SU-DHL-6 (cell line): ENCODE results near the gene STUB1.

ENCODE experiments used
- H2AFZ ChIP-seq: fragments of 200-600 bp; sonication (generic); 2 replicates; pipeline ENCODE4 v1.6.1; 2014; ENCODE audit warnings: low read depth, mild to moderate bottlenecking, moderate library complexity, mixed read lengths, antibody characterized with exemption, low read length; ENCODE audit not compliant: severe bottlenecking
- H3F3A ChIP-seq: fragments of 200-600 bp; shearing (Covaris generic); 2 replicates; pipeline ENCODE4 v1.6.0; 2016; ENCODE audit warnings: antibody characterized with exemption, mild to moderate bottlenecking; ENCODE audit not compliant: insufficient read depth
- H3K27ac ChIP-seq: fragments of 200-600 bp; sonication (generic); 2 replicates; pipeline ENCODE4 v1.5.1; 2016; ENCODE audit warnings: low read depth, mild to moderate bottlenecking, low read length, moderate library complexity, mixed read lengths
- H3K27me3 ChIP-seq: fragments of 200-600 bp; sonication (generic), shearing (Covaris generic); 2 replicates; pipeline ENCODE4 v1.6.0; 2014; ENCODE audit warnings: mild to moderate bottlenecking, low read length
- H3K36me3 ChIP-seq: fragments of 200-600 bp; sonication (generic); 2 replicates; pipeline ENCODE4 v1.6.1; 2014; ENCODE audit warnings: mild to moderate bottlenecking, low read length, mixed read lengths
- H3K4me2 ChIP-seq: fragments of 300-600, 200-600 bp; shearing (Covaris generic), sonication (generic); 2 replicates; pipeline ENCODE4 v1.6.0; 2014; ENCODE audit warnings: low read length, low read depth, mild to moderate bottlenecking; ENCODE audit not compliant: poor library complexity, severe bottlenecking
- H3K4me3 ChIP-seq: fragments of 200-600 bp; sonication (generic); 2 replicates; pipeline ENCODE4 v1.5.1; 2014; ENCODE audit warnings: antibody characterized with exemption, low read length, mild to moderate bottlenecking, mixed read lengths; ENCODE audit not compliant: insufficient read depth, poor library complexity, severe bottlenecking
- H3K79me2 ChIP-seq: fragments of 200-600 bp; sonication (generic); 2 replicates; pipeline ENCODE4 v1.6.1; 2014; ENCODE audit warnings: mild to moderate bottlenecking, low read length, moderate library complexity; ENCODE audit not compliant: insufficient read depth
- H3K9ac ChIP-seq: fragments of 200-600 bp; sonication (generic); 2 replicates; pipeline ENCODE4 v1.7.0; 2014; ENCODE audit warnings: mild to moderate bottlenecking, low read length
- H3K9me2 ChIP-seq: fragments of 200-600 bp; sonication (generic); replicated peaks from 2 replicates; pipeline ENCODE4 v1.6.1; 2014; ENCODE audit warnings: low read length; ENCODE audit not compliant: insufficient read depth
- H3K9me3 ChIP-seq: fragments of 200-600 bp; sonication (generic); 2 replicates; pipeline ENCODE4 v1.6.1; 2014; ENCODE audit warnings: low read length, mixed read lengths; ENCODE audit not compliant: insufficient read depth
- H4K20me1 ChIP-seq: fragments of 200-600 bp; sonication (generic); 2 replicates; pipeline ENCODE4 v1.6.1; 2014; ENCODE audit warnings: low read depth, mild to moderate bottlenecking, antibody characterized with exemption, low read length, moderate library complexity, mixed read lengths
- CTCF ChIP-seq: fragments of 200-600 bp; sonication (generic); IDR thresholded peaks from one replicate; pipeline ENCODE4 v1.5.1; 2017; ENCODE audit warnings: antibody characterized with exemption, mild to moderate bottlenecking, low read length, moderate library complexity; ENCODE audit not compliant: insufficient read depth, poor library complexity, severe bottlenecking
- EZH2phosphoT487 ChIP-seq: fragments of 200-600 bp; sonication (generic), shearing (Covaris generic); conservative IDR thresholded peaks from 2 replicates; pipeline ENCODE4 v1.6.1; 2018; ENCODE audit warnings: mild to moderate bottlenecking, antibody characterized with exemption, low read length, moderate library complexity, mixed read lengths

The STUB1 gene

DNA sequence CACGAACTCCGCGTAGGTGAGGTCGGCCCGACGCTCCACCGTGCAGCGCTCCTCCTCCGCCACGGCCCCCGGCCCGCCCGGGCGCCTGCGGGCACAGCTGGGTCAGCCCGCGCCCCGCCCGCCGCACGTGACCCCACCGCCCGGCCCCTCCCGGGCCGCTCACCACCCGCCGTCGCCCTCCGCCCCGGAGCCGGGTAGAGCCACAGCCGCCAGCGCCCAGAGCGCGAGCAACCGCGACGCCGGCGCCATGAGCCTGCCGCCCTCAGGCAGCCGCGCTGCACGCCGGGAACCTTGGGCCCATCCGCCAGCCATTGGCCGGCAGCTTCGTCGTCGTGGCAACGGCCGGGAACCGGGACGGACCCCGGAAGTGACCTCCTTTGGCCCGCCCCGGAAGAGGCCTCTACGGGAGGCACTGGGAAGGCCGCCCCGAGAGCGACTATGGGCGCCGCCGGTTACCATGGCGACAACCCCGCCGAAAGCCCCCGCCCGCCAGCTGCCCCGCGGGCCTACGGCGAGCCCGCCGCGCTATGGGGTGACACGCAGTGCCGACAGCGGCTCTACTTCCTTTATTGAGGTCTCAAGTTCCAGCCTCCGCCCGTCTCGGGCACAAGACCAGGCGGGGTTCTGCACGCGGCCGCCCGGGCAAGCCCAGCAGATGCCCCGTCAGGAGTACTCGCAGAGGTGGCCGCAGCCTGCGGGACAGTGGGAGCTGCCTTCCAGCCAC is 4.0 kb downstream of the STUB1 start, which contains the start of gene JMJD8:
TSS of gene JMJD8 (minus strand) at position 264 of the 724 bp plus-strand sequence. CDS start at position 249, 15 bp downstream.
- H3K4me2 ChIP-seq: peak within 1 kb of the TSS; percentile 64
- no peak within 1 kb of the TSS for H2AFZ ChIP-seq
- TF ChIP-seq CTCF: no peak
- TF ChIP-seq EZH2phosphoT487: no peak
- no peaks in the 10 kb centered on the region for H4K20me1 ChIP-seq
- no peaks in the 10 kb centered on the region for H3K9me3 ChIP-seq
- H3K27ac ChIP-seq: peak within 1 kb of the TSS; percentile 38; the same call in 1 of the 2 replicates
- peak within 1 kb of the TSS; percentile 55 for H3K4me3 ChIP-seq
- peaks cover 23% of the 10 kb centered on the region; the same call in 1 of the 2 replicates for H3K79me2 ChIP-seq
- peak within 1 kb of the TSS; percentile 58 for H3K9ac ChIP-seq
- peaks cover 4% of the 10 kb centered on the region; the same call in 1 of the 2 replicates for H3F3A ChIP-seq
- no peaks in the 10 kb centered on the region for H3K27me3 ChIP-seq
- no peaks in the 10 kb centered on the region for H3K36me3 ChIP-seq
- no peaks in the 10 kb centered on the region for H3K9me2 ChIP-seq

GRCh38 chr16:684961-685696 is 4.9 kb downstream of the STUB1 start:
- Histone ChIP-seq H3K9ac (no peak overlapping the region), H3K9me2 (no peaks in the 10 kb centered on the region), H3K36me3 (no peaks in the 10 kb centered on the region), H3F3A (no peaks in the 10 kb centered on the region; the same call in 1 of the 2 replicates), H2AFZ (no peak overlapping the region), H4K20me1 (no peaks in the 10 kb centered on the region), H3K27me3 (no peaks in the 10 kb centered on the region), H3K4me3 (no peak overlapping the region), H3K4me2 (no peak overlapping the region), H3K79me2 (peaks cover 23% of the 10 kb centered on the region; the same call in 1 of the 2 replicates), H3K27ac (no peak overlapping the region), H3K9me3 (no peaks in the 10 kb centered on the region)
- TF ChIP-seq CTCF: no peak
- no peak for TF ChIP-seq EZH2phosphoT487

DNA sequence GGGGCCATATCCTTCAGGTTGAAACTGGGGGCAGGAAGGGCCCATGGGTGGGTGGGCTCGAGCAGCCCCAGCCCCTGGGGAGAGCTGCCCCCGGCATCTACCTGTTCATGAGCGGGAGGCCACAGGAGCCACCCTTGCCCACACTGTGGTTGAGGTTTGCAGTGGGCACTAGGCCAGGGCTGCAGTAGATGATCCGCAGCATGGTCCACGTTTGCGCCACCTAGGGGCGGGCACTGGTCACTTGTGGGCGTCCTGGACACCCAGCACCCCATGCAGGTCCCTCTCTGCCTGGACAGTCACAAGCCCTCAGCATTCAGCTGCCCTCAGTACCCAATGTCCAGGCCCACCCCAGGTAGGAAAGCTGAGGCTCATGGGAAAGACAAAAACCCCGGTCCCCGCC is 5.8 kb downstream of the STUB1 start:
- Histone ChIP-seq H3K79me2 (peaks cover 21% of the 10 kb centered on the region; the same call in 1 of the 2 replicates), H3K4me2 (no peak overlapping the region)

More for the DNA sequence above, 5.8 kb downstream of the STUB1 start:
- Histone ChIP-seq H3K36me3 (no peaks in the 10 kb centered on the region), H3K27ac (no peak overlapping the region), H3K9me2 (no peaks in the 10 kb centered on the region), H4K20me1 (no peaks in the 10 kb centered on the region), H3K4me3 (no peak overlapping the region), H2AFZ (no peak overlapping the region), H3K9me3 (no peaks in the 10 kb centered on the region), H3K9ac (no peak overlapping the region), H3K27me3 (no peaks in the 10 kb centered on the region), H3F3A (no peaks in the 10 kb centered on the region)
- TF ChIP-seq EZH2phosphoT487 (no peak), CTCF (peak; percentile 19)
